GM18520 (cell line): ENCODE measurements around the gene ZNF319.

ENCODE experiments used
- ATAC-seq: cut with Tn5 transposase; IDR thresholded peaks from one replicate; pipeline ENCODE4 v1.9.1; 2021; ENCODE audit not compliant: unreplicated experiment

ZNF319 gene

DNA sequence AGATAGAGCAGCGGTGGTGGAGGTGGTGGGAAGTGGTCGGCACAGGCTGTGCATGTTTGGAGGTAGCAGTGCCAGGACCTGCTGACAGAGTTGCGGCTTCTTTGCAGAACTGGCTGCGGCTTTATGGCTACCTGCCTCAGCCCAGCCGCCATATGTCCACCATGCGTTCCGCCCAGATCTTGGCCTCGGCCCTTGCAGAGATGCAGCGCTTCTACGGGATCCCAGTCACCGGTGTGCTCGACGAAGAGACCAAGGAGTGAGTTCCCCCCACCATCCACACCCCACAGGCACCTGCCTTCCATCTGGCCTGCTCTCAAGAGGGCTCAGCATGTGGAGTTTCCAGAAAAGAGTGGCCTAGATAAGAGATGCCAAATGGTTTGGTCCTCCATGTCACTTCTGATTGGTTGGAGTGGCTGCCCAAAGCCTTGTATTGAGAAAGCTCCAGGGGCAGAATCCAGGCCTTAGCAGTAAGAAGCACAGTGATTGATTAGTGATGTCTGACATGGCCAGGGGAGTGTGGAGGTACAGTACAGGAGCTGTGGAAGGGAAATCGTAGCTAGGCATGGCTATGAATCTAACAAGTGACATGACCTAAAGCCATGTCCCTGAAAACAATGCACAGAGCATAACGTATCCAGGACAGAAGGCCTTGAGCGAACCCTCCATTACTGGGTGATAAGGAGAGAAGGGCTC is 37.0 kb upstream of the ZNF319 start:
- ATAC-seq, result no peak

DNA sequence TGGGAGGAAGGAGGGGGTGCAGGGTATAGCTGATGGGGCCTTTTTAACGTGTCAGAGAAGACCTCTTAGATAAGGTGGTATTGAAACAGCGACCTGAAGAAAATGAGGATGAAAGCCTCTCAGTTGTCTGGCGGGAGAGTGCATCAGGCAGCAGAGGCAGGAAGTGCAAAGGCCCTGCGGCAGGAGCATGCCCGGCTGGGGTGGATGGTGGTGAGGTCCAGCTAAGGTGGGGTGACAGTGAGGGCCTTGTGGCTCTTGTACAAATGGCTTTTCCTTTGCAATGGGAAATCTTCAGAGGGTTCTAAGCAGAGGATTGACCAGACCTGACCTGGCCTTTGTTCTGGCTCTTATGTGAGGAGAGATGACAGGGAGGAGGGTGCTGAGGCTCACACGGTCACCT is 36.5 kb upstream of the ZNF319 start:
- no peak for ATAC-seq

DNA sequence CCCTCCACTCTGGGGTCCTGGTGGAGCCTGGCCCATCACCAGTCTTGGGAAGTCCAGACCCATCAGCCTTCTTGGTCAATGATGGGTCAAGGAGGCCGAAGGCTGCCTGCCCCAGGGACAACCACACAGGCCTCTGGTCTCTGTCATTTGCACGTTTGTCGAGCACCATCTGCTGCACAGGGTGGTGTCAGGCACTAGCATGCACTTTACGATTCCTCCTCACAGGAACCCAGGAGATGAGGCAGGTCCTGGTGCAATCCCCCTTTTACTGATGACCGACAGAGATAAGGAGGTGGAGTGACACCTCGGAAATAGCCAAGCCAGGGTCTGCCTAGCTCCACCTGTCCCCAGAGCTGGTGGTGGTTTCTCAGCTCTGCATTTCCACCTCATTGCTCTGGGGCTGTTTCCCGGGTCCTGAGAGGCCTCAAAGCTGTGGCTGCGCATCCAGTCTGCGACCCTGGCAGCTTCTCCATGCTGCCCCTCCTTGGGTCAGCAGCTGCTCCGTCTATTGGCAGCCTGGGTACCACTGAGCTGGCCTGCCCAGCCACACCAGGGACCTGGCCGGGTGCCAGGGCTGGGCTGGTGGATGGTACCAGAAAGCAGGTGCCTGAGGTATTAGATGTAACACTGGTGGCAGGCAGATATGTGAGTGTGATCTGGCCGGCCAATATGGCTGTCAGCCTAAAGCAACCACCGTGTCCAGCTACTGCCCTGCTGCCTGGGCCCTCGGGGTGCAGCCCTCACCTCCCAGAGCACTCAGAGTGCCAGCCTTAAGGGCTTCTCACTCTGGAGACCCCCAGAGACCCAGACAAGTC is 35.1 kb upstream of the ZNF319 start:
- ATAC-seq, result no peak

DNA sequence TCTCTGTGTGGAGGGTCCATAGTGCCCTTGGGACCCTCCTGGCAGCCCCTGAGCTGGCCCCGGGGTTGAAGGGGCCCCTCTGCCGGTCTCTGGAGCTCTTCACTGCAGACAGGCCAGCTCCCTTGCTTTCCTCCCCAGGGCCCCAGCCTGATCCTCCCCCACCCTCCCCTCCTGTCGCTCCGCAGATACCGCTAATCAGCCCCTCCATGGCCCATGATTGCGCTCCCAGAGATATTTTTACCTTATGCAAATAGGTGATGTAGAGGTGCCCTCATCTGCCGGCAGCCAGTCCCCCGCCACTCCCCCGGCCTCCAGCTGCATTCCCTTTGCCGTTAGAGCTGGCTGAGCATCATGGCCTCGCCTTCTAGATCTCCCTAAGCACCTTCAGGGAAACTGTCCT is 34.3 kb upstream of the ZNF319 start:
- no peak for ATAC-seq

DNA sequence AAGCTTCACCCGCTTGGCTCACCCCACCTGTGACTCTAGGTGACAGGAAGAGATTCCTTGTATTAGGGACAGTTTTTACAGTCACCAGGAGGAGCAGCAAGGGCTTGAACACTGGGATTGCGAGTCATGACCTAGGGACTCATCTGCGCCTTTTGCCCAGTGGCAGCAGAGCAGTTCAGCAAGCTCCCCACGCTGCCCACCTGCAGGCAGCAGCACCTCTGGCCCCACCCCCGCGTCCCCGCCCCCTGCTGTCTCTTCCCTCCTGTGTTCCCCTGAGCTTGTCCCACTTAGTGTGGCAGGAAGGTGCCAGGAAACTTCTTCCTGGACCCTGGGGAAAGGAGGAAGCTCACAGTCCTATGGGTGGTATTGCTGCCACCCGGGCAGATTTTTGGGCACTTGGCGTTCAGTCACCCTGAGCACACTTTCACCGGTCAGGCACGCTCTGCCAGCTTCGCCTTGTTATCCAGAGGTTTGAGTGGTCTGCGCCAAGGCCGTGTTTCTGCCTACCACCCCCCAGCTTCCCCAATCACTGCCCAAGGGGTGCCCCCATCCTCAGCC is 33.7 kb upstream of the ZNF319 start:
- ATAC-seq, result no peak

DNA sequence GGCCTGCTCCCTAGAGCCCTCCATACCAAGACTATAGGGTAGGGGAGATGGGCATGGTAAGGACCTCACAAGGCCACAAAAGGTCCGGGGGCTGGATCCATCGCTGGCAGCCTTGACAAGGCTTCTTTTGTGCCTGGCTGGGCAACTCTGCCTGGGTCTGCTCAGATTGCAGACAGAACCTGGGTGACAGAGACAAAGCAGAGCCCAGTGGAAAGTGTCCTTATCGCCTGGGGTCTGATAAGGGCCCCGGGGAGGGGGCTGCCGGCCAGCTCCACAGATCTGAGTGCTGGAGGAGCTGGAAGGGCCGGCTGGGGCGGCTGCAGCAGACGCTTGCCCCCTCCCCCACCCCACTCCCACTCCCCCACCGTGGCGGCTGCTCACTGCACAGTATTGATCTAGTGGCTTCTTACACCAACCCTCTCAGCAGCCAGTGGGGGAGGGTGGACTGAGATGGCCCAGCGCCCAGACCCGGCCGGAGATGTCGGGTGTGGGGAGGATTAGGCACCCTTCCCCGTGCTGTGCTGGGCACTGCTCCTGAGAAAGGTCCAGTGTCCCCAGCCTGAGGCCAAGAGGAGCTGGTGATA is 32.3 kb upstream of the ZNF319 start:
- ATAC-seq, result no peak

DNA sequence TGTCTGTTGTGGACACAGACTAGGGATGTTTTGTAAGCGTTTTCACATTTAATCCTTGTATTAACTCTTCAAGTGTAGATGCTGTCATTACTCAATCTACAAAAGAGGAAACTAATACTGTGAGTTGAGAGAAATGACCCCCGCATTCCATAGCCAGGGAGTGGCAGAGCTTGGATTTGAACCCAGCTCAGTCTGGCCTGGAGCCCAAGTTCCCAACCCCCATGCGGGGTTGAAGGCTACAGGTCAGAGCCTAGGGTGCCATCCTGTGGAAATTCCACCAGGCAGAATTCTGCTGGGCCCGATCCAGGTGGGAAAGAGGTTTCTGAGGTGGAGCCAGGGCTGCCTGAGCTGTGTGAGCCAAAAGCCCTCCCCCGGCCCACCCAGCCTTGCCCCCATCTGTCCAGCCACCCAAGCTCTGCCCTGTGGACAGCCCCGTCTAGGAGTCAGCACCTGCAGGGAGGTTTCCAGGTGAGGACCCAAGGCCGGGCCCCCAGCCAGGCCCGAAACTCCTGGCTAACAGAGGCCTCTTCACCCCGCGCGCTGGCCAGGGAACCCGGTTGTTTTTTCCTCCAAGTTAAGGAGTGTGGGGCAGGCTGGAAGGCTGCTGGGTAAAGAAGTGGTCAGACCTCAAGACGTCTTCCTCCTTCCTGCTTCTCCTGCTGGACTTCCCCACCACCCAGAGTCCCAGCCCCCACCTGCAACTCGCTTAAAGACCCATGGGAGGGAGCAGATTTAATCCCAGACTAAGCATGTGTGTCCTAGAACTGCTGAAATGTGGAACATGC is 30.7 kb upstream of the ZNF319 start:
- ATAC-seq, result no peak

DNA sequence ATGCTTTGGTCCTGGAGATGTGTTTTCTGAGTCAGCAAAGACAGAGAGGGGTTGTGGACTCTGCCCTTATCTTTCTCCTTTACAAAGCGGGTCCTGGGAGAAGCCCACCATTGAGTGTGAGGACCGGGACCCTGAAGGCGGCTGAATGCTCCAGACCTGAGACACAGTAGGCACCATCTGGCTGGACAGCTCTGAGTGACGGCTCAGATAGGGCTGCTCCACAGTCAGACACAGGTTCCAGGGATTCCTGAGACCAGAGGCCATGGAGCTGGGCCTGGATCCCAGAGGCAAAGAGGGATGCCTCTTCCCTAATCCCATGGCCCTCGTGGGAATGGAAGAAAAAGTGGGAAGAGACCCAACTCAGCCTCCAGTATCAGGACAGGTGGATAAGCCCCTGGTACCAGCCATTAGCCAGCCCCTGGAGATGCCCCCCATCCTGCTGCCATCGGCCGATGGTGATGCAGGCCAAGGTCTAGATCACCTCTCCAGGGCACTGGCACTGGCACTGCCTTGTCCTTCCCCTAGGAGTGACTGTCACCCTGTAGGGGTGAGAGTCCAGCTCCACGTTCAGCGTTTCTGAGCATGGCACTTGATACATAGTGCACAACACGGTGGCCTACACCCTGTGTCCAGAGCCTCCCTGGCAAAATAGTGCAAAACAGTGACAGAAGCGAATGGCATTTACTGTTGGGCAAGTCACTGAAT is 29.8 kb upstream of the ZNF319 start:
- ATAC-seq, result no peak

DNA sequence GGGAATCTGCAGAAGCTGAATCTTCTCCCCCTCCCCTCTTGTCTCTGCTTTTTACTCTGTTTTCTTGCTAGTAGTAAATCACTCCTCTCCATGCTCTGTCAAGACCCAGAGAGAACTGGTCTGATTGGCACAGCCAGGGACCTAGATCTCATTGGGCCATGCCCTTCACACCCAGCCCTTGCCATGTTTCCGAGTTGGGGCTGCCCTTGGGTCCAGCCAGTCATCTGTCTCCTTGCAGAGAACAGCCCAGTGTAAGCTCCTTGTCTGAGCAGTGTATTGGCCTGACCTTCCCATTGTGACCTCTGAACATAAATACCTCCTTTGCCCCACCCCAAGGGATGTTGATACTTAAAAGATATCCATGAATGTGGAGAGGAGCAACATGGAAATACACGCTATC is 28.9 kb upstream of the ZNF319 start:
- no peak for ATAC-seq

DNA sequence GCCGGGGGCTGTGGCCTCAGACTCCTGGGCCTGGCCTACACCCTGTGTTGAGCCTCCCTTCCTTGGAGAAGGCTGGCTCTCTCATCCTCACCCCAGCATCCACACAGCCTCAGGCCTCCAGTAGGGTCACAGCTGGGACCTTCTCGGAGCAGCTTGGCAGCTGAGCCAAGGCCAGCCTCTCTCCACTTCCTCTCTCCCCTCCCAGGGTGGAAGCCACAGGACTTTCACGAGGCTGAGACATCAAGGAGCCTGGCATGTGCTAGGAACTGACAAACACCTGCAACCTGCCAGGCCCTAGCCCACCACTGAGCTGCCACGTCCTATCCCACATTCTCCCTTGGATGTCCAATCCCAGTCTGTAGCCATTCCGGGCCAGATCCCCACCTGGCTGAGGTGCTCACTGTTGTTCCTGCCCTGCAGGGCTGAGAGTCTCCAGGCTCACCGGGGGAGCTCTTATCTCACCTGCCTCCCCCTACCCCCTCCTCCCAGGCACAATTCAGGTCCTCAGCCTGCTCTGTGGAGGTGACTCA is 28.1 kb upstream of the ZNF319 start:
- ATAC-seq, result no peak

DNA sequence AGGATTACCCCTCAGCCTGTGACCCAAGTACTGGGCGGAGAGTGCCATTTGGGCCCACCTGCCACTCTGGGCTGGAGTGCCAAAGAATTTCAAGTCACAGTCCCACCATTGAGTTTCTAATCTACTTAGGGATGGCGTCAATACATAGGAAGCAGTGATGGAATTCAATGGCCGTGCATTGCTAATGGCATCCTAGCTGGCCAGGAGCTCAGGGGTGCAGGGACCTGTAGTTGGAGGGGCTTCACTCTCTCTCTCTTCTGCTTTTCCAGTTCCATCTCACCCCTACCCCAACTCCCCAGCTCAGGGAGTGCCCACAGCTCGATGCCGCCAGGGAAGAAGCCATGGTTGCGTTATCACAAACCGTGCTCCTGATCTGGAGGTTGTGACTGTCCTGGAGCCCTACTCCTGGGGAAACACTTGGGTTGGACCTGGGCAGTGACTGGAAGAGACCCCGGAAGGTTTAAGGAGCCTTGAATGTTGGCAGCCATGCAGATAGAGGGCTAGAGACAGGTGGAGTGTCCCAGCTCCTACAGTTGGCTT is 27.5 kb upstream of the ZNF319 start:
- no peak for ATAC-seq

DNA sequence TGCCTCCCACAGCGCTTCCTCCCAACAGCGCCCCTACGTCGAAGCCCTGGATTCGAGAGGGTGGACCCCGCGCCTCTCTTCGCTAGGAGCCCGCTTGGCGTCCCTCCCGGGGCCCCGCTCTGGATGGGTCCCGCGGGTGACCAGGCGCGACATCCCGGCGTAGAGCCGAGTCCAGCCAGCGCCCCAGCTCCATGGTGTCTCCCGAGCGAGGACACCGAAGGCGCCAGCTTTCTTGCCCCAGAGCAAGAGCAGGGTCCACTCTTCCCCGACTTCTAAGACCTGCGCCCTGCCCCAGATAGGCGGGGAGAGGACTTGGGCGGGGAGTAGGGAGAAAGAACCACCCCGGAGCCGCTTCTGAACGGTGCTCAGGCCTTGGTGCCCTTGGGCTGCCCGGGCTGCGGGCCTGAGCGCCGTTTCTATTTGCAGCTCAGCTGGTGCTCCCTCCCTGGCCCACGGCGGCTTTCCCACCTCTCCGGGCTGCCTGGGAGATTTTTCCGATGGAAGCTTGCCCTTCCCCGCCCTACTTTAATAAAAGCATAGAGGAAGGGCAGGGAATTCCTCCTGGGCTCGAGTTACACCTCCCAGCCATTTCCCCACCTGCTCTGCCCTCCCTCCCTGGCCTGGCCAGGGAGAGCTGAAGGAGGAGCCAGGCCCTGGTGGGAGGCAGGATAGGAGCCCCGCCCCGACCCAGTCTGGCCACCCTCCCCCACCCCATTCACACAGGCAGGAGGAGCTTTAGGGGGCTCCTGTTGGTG is 26.9 kb upstream of the ZNF319 start:
- ATAC-seq, result no peak

DNA sequence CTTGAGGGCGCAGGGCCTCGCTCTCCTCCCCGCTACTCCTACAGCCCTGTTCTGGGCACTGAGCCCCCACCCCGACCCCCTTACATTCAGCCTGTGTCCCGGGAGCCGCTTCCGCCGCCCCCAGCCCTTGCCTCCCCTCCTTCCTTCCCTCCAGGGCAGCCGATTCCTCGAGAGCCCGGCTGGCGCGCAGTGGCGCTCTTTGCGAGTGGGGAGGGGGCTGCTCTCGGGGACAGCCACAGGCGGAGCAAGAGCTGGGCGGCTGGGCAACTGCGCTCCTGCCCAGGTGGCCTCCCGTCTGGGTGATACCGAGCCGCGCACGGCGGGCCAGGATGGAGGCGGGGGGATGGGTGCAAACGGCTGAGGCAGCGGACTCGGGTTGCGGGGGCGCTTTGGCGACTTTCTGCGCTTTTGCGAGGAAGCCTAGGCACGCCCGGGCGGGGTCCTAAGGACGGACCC is 26.3 kb upstream of the ZNF319 start:
- ATAC-seq, result no peak

DNA sequence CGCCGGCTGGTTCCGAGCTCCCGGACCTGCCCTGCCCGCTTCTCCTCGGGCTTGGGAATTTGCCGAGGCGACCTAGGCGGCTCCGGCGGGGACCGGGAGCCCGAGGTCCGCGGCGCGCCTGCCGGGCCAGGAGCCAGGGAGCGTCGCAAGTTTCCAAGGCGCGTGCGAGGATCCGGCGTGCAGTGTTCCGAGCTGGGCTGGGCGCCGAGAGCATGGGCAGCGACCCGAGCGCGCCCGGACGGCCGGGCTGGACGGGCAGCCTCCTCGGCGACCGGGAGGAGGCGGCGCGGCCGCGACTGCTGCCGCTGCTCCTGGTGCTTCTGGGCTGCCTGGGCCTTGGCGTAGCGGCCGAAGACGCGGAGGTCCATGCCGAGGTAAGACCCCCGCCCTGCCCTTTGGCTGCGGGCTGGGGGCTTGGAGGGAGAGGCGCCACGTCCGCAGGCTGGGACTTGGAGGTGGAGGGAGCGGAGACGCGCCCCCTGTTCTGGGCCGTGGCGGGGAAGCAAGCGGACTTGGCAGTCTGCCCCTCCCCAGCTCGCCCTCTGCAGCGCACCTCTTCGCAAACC is 25.8 kb upstream of the ZNF319 start:
- ATAC-seq, result no peak

DNA sequence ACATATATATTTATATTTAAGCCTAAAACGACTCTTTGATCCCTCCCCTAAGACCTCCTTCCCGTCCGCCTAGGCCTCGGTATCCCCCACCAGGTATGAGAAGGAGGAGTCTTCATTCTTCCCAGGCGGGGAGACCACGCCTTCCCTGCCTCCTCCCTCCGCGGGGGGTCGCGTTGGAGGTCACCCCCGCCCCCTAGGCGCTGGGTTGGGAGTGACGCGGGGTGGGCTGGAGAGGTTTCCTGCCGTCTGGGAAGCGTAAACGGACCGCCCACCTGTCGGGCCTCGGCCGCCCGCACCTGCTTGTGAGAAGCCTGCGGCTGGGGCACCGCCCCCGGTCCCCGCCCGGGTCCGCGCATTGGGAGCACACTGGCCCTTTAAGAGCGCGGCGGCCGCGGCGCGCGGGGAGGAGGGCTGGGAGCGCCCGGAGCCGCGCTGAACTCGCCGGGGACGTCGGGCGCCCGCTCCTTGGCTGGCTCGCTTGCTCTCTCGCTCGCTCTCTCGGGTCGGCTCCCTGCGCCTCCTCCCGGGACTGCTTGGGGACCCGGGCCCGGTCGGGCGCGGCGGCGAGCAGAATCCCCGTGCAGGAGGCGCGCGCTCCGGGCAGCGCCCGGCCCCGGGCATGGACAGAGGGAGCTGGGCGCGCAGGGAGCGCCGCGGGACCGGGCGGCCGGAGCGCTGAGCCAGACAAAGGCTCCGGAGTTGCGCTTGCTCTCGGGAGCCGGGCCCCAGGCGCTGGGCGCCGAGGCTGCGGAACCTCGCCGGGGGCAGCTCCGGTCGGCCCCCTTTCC is 25.1 kb upstream of the ZNF319 start, which contains the start of gene MMP15:
MMP15 (plus strand) TSS at position 404 of the 788 bp plus-strand sequence. CDS start 597 bp downstream, outside the sequence.
- ATAC-seq, result no peak

DNA sequence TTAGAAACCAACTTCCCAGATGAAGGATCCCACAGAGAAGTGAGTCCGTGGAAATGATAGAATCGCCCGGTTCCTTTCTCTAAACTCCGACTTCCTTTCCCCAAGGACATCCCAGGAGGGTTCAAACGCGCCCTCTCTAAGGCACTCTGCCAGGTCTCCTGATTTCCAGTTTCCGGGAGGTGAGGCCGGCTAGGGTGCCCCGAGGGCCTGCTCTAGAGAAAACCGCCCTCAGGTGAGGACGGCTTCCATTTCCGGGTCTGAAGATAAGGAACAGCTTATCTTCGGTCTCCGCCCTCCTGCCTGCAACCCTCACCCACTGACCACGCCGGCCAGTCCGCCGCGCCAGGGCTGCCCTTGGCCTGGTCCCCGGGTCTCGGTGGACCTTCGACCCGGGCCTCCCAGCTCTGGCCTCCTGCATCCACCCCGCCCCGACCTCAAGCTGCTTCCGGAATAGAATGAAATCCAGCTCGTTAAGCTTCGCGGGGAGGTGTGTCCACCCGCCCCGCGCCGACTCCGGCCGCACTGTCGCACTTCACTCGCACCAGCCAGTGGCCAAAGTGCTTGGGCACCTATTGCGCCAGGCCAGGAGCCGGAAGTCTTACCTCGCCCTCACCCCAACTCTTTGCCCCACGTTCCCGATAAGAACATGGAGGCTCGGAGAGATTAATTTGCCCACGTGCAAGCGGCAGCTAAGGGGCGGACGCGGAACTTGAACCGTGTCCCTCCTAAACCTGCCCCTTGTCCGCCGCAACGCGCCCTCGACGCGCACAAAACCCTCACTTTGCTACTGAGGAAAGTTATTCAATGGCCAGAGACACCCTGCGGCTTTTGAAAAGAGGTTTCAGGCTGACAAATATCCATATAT is 24.2 kb upstream of the ZNF319 start:
- ATAC-seq, result no peak
